ENCODE data around the gene MRNIP.

The MRNIP gene, protein sequence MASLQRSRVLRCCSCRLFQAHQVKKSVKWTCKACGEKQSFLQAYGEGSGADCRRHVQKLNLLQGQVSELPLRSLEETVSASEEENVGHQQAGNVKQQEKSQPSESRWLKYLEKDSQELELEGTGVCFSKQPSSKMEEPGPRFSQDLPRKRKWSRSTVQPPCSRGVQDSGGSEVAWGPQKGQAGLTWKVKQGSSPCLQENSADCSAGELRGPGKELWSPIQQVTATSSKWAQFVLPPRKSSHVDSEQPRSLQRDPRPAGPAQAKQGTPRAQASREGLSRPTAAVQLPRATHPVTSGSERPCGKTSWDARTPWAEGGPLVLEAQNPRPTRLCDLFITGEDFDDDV
- total RNA-seq = 31.6 to 53.4 (median 36.7) reads per million in 3 donors

DNA sequence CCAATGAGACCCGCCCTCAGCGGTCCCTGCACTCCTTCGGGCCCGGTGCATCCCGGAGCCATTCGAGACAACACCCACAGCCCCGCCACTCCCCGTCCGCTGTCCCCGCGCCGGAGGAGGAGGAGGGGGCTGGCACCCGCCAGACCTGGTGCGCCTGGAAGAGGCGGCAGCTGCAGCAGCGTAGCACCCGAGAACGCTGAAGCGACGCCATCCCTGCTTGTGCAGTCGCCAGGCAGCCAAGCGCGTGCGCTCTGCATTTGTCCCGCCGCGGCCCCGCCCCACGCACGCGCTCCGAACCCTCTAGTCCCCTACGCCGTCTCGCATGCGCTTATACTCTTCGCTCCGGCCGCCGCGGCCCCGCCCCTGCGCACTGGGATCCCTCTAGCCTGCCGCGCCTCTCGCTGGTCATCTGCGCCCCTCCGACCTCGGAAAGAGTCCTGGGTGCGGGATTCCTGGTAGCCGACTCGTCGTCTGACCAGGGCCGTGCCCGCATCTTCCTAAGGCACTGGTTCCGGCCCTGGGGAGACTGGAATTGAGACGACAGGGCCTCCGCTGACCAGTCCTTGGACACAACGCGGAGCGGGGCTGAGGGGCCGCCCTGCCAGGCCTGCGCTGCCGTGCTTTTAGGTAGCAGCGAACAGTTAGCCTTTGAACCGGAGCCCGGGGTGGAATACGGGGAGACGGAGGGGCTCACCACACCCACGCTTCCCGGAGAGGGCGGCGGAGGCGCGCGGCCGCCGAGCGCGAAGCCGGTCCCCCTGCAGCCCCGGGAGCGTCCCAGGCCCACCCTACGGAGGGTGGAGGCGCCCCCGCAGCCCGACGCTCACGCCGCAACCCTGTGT lies at the start of gene MRNIP:
TSS of gene MRNIP (minus strand) at position 232 of the 842 bp plus-strand sequence. CDS start at position 211, 21 bp downstream.
- Histone ChIP-seq H3K9me3 (ENCODE audit: control insufficient read depth, low read length) (no peaks in the 10 kb centered on the region), H3K4me1 (ENCODE audit: control insufficient read depth, insufficient read depth, low read length, poor library complexity, severe bottlenecking) (no peaks in the 10 kb centered on the region), H3K36me3 (ENCODE audit: control insufficient read depth, insufficient read depth, low read length) (peaks cover 3% of the 10 kb centered on the region), H3K4me3 (ENCODE audit: insufficient read depth, low read depth, low read length, poor library complexity, severe bottlenecking) (peak within 1 kb of the TSS; percentile 64), H3K27ac (ENCODE audit: insufficient read depth, low read length, poor library complexity, severe bottlenecking) (peak within 1 kb of the TSS; percentile 57), H3K27me3 (replicated peaks; ENCODE audit: control insufficient read depth, insufficient read depth, low read length, poor library complexity, severe bottlenecking) (no peaks in the 10 kb centered on the region)
- DNase-seq = peak; percentile 69 to 78 (median 78)

DNA sequence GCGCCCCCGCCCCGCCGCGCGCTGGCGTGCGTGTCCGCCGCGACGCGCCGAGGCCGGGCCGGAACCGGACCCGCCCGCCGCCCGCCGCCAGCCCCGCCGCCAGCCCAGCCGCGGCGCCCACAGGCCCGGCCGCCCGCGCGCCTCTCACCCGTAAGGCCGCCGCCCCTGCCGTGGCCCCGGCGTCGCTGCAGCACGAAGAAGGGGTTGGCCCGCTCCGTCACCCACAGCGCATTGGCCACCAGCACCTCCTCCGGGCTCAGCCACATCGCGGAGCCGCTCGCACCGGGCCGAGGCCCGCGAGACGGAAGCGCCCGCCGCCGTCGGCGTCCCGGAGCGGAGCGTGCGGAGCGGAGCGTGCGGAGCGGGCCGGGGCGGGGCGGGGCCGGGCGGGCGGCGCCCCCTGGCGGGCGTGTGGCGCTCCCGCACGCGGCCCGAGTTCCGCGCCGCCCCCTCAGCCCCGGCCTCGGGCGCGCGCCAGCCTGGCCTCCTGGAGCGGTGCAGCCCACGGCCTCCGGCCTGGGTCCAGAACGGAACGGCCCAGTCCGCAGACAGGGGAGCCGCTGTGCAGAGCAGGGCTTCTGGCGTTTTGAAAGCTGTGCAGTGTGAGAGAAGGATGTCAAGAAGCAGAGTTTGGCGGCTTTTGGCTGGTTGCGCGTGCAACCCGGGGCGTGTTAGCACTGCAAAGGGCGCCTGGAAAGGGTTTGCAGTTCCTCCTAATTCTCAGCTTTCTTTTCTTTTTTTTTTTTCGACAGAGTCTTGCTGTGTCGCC lies 49.1 kb upstream of the MRNIP start, which contains the start of gene TBC1D9B:
TSS of gene TBC1D9B (minus strand) at position 342 of the 769 bp plus-strand sequence. CDS start at position 266, 76 bp downstream.
- Histone ChIP-seq H3K27me3 (replicated peaks; ENCODE audit: control insufficient read depth, insufficient read depth, low read length, poor library complexity, severe bottlenecking) (no peaks in the 10 kb centered on the region), H3K27ac (ENCODE audit: insufficient read depth, low read length, poor library complexity, severe bottlenecking) (peak within 1 kb of the TSS; percentile 27), H3K4me3 (ENCODE audit: insufficient read depth, low read depth, low read length, poor library complexity, severe bottlenecking) (peak within 1 kb of the TSS; percentile 54), H3K4me1 (ENCODE audit: control insufficient read depth, insufficient read depth, low read length, poor library complexity, severe bottlenecking) (peaks cover 16% of the 10 kb centered on the region), H3K9me3 (ENCODE audit: control insufficient read depth, low read length) (no peaks in the 10 kb centered on the region), H3K36me3 (ENCODE audit: control insufficient read depth, insufficient read depth, low read length) (peaks cover 6% of the 10 kb centered on the region)
- peak; percentile 62 to 67 (median 63) for DNase-seq

DNA sequence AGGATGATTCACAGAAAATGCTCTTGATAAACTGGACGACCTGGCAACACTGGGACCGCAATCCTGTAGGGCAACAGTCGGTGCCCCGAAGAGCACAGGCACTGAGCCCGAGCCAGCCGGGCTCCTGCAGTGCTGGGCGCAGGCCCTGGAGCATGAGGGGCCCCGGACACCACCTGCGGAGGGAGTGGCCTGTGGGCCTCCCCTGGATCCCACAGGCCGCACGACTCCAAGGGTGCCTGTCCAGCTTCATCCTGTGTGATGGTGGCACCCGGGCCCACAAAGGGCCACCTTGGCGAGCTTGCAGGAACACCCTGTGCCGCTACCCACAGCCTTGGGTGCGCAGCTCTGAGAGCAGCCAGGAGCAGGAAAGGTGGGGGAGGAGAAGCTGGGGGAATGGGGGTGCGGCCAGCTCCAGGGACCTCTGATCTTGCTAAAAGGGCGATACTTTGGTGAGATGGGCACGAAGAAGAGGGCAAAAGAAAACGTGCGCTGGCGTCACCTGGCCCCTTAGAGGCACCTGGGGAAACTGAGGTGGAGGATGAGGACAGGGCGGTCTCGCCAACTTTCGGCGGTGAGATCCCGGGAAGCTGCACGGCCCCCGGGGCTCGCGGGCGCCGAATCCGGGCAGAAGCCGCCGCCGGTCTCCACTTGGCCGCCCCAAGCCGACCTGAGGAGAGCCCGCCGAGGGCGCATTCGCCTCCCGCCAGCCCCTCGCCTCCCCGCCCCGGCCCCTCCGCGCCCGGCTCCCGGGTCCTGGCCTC lies 48.4 kb upstream of the MRNIP start:
- H3K4me3 ChIP-seq (ENCODE audit: insufficient read depth, low read depth, low read length, poor library complexity, severe bottlenecking) = peak overlapping the region; percentile 52
- H3K9me3 ChIP-seq (ENCODE audit: control insufficient read depth, low read length) = no peaks in the 10 kb centered on the region
- peaks cover 16% of the 10 kb centered on the region for H3K4me1 ChIP-seq (ENCODE audit: control insufficient read depth, insufficient read depth, low read length, poor library complexity, severe bottlenecking)
- H3K27me3 ChIP-seq (replicated peaks; ENCODE audit: control insufficient read depth, insufficient read depth, low read length, poor library complexity, severe bottlenecking) = no peaks in the 10 kb centered on the region
- H3K36me3 ChIP-seq (ENCODE audit: control insufficient read depth, insufficient read depth, low read length) = peaks cover 6% of the 10 kb centered on the region
- peak overlapping the region; percentile 27 for H3K27ac ChIP-seq (ENCODE audit: insufficient read depth, low read length, poor library complexity, severe bottlenecking)
- DNase-seq = peak in 2 of 3 donors; percentile 4 to 6

DNA sequence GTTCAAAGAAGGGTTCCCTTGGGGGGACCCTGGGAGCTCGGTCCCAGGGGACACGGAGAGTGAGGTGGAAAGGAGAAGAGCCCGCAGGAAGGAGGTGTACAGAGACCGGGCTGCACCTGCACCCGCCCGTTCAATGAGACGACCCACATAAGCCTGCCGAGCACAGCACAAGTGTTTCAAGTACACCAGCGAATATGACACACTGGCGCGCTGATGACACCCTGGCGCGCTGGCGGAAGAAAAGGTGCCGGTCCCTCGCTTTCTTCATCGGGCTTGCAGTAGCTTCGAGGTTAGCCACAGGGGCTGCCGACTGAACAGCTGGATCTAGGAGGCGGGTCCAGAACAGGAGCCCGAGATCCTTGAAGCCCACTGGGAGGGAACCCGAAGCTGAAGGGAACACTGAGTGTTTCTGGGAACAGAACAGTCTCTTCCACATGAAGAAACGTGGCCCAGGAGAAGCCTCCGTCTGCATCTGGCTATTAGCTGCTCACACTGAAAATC lies 47.7 kb upstream of the MRNIP start:
- Histone ChIP-seq H3K4me3 (ENCODE audit: insufficient read depth, low read depth, low read length, poor library complexity, severe bottlenecking) (peak overlapping the region; percentile 52), H3K27me3 (replicated peaks; ENCODE audit: control insufficient read depth, insufficient read depth, low read length, poor library complexity, severe bottlenecking) (no peaks in the 10 kb centered on the region), H3K9me3 (ENCODE audit: control insufficient read depth, low read length) (no peaks in the 10 kb centered on the region), H3K36me3 (ENCODE audit: control insufficient read depth, insufficient read depth, low read length) (peaks cover 6% of the 10 kb centered on the region), H3K4me1 (ENCODE audit: control insufficient read depth, insufficient read depth, low read length, poor library complexity, severe bottlenecking) (peaks cover 16% of the 10 kb centered on the region), H3K27ac (ENCODE audit: insufficient read depth, low read length, poor library complexity, severe bottlenecking) (no peak overlapping the region)
- DNase-seq = no peak

DNA sequence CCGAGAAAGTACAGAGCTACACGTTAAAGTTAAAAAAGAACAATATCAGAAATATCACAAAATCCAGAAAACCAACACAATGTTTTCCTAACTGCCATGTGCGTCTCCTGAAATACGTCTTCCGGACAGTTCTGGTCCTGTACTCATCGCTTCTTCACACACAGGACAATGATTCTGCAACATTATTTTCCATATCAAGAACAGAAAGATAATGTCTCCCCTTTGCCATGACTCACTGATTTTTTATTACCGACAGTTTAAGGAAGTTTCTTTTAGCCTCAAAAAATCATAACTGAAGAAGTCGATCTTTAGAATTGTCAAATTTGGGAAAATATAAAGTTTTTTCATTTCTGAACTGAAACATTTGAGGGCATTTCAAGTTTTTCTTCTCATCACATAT lies 46.5 kb upstream of the MRNIP start:
- Histone ChIP-seq H3K27me3 (replicated peaks; ENCODE audit: control insufficient read depth, insufficient read depth, low read length, poor library complexity, severe bottlenecking) (no peaks in the 10 kb centered on the region), H3K36me3 (ENCODE audit: control insufficient read depth, insufficient read depth, low read length) (peaks cover 6% of the 10 kb centered on the region), H3K4me3 (ENCODE audit: insufficient read depth, low read depth, low read length, poor library complexity, severe bottlenecking) (no peak overlapping the region), H3K4me1 (ENCODE audit: control insufficient read depth, insufficient read depth, low read length, poor library complexity, severe bottlenecking) (peaks cover 16% of the 10 kb centered on the region), H3K27ac (ENCODE audit: insufficient read depth, low read length, poor library complexity, severe bottlenecking) (no peak overlapping the region), H3K9me3 (ENCODE audit: control insufficient read depth, low read length) (no peaks in the 10 kb centered on the region)
- no peak for DNase-seq

DNA sequence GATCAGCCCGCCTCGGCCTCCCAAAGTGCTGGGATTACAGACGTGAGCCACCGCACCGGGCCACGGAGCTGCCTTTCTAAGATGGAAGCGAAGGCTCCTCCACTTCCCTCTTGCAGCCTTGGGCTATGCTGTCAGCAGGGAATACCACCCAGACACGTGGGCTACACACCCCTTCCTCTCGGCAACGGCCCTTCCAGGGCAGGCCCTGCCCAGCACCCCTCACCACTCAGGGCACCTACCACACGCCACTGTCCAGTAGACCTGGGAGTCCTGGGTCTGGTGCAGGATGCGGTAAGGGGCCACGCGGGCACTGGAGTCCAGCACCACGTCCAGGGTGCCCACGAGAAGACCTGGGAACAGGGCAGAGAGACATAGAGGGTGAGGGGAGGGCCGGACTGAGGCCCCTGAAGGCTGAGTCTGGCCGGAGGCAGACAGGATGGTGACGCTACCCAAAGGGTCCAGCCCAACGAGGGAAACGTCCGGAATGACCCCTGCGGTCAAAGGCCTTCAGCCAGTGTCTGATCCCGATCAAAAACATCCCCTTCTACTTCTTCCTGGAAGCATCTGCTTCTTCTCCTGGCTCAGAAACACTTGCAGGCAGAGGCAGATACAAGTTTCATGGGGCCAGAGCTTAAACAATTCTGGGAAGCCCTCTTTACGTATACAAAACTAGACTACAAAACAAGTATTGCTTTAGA lies 46.0 kb upstream of the MRNIP start:
- H3K9me3 ChIP-seq (ENCODE audit: control insufficient read depth, low read length) = no peaks in the 10 kb centered on the region
- H3K4me1 ChIP-seq (ENCODE audit: control insufficient read depth, insufficient read depth, low read length, poor library complexity, severe bottlenecking) = peaks cover 16% of the 10 kb centered on the region
- DNase-seq = no peak
- H3K4me3 ChIP-seq (ENCODE audit: insufficient read depth, low read depth, low read length, poor library complexity, severe bottlenecking) = no peak overlapping the region
- H3K36me3 ChIP-seq (ENCODE audit: control insufficient read depth, insufficient read depth, low read length) = peaks cover 6% of the 10 kb centered on the region
- no peak overlapping the region for H3K27ac ChIP-seq (ENCODE audit: insufficient read depth, low read length, poor library complexity, severe bottlenecking)
- no peaks in the 10 kb centered on the region for H3K27me3 ChIP-seq (replicated peaks; ENCODE audit: control insufficient read depth, insufficient read depth, low read length, poor library complexity, severe bottlenecking)

DNA sequence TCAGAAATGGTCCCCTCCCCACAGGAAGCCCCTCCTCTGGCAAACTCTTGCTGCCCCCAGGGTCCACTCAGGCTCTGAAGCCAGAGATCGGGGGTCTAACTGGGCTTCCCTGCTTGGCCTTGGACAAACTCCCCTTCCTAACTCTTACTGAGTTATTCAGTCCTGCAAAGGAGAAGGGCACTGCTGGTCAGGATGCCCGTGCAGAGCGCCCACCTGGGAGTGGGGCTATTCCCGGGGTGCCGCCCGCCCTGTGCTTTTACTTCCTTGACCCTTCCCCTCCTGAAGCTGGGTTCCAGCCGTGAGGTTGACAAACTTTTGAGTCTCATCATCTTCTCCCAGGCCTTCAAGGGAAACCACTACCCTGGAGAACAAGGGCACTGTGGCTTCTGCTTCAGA lies 44.1 kb upstream of the MRNIP start:
- no peak for DNase-seq
- H3K27ac ChIP-seq (ENCODE audit: insufficient read depth, low read length, poor library complexity, severe bottlenecking) = no peak overlapping the region
- no peaks in the 10 kb centered on the region for H3K27me3 ChIP-seq (replicated peaks; ENCODE audit: control insufficient read depth, insufficient read depth, low read length, poor library complexity, severe bottlenecking)
- H3K36me3 ChIP-seq (ENCODE audit: control insufficient read depth, insufficient read depth, low read length) = peaks cover 16% of the 10 kb centered on the region
- H3K9me3 ChIP-seq (ENCODE audit: control insufficient read depth, low read length) = no peaks in the 10 kb centered on the region
- no peak overlapping the region for H3K4me3 ChIP-seq (ENCODE audit: insufficient read depth, low read depth, low read length, poor library complexity, severe bottlenecking)
- peaks cover 8% of the 10 kb centered on the region for H3K4me1 ChIP-seq (ENCODE audit: control insufficient read depth, insufficient read depth, low read length, poor library complexity, severe bottlenecking)

DNA sequence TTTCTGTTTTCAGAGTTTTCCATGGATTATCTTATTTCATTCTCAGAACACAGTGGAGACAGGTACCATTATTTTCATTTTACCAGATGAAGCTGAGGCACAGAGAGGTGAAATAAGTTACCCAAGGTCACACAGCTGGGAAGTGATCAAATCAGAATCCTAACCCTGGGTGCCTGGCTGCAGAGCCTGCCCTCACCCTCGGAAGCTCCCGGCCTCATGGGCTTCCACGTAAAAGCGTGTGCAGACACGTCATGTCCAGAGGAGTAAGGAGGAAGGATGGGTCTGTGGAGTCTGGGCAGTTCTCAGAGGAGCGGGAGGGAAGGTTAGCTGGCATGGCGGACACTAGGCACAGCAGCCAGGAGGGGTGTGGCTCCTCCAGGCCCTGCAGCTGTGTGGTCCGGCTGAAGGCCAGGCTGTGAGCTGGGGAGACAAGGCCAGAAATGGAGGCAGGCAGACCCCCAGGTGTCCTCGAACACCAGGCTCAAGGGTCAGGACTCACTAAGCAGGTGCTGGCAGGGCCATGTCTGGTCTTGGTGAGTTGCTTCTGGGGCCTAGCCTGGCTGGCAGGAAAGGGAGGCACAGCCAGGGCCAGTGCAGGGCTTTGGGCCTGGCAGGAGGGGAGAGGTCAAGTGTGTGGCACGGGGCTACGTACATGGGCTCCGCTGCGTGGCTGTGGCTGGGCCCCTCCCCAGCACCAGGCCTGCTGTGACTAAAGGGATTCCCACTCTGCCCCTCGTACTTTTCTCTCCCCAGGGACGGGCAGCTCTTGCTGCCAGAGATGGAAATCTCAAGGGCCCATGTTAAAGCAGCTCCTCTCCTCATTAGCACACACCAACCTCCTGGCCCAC lies 43.5 kb upstream of the MRNIP start:
- Histone ChIP-seq H3K4me1 (ENCODE audit: control insufficient read depth, insufficient read depth, low read length, poor library complexity, severe bottlenecking) (peaks cover 8% of the 10 kb centered on the region), H3K27ac (ENCODE audit: insufficient read depth, low read length, poor library complexity, severe bottlenecking) (no peak overlapping the region), H3K36me3 (ENCODE audit: control insufficient read depth, insufficient read depth, low read length) (peaks cover 20% of the 10 kb centered on the region), H3K4me3 (ENCODE audit: insufficient read depth, low read depth, low read length, poor library complexity, severe bottlenecking) (no peak overlapping the region), H3K27me3 (replicated peaks; ENCODE audit: control insufficient read depth, insufficient read depth, low read length, poor library complexity, severe bottlenecking) (no peaks in the 10 kb centered on the region), H3K9me3 (ENCODE audit: control insufficient read depth, low read length) (no peaks in the 10 kb centered on the region)
- no peak for DNase-seq

All from effector memory CD4-positive, alpha-beta T cell (primary cell).